HEK293 (cell line): ENCODE results near the gene ERVK3-1.

Experiments used
- CTCF ChIA-PET: fragments of 350-600 bp; formaldehyde crosslinking; extraction: SDS; loops from one replicate; lab custom pipeline; 2021; ENCODE audit warnings: antibody characterized with exemption; lab: Yijun Ruan, JAX
- POLR2A ChIA-PET: fragments of 300-600 bp; formaldehyde crosslinking; extraction: SDS; loops from one replicate; lab custom pipeline; 2020; ENCODE audit warnings: antibody characterized with exemption, inconsistent platforms; lab: Yijun Ruan, JAX
- H3K27ac ChIP-seq: fragments of 200-500 bp; sonication (Bioruptor generic); 2 replicates; pipeline ENCODE4 v1.5.1; 2014; ENCODE audit warnings: low read depth, low read length, control low read depth, inconsistent platforms; ENCODE audit errors: extremely low read depth
- H3K36me3 ChIP-seq, 2 experiments: fragments of 200-500 bp in 1 of 2; sonication (Bioruptor generic) in 1 of 2; 1 replicate in 1 of 2; 2 replicates in 1 of 2; pipeline ENCODE4 v1.5.1; 2014 to 2017; ENCODE audit warnings: inconsistent platforms in 2 of 2, low read length in 2 of 2; ENCODE audit not compliant: control insufficient read depth in 2 of 2, insufficient read depth in 1 of 2
- H3K4me1 ChIP-seq: fragments of 200-500 bp; sonication (Bioruptor generic); 2 replicates; pipeline ENCODE4 v1.5.1; 2014; ENCODE audit warnings: mild to moderate bottlenecking, low read length, inconsistent platforms; ENCODE audit not compliant: control insufficient read depth, insufficient read depth
- H3K4me3 ChIP-seq: 2 replicates; pipeline ENCODE4 v1.5.1; 2011; ENCODE audit warnings: low read depth, mild to moderate bottlenecking, control low read depth, low read length, moderate library complexity
- H3K9me3 ChIP-seq: fragments of 200-500 bp; sonication (Bioruptor generic); 2 replicates; pipeline ENCODE4 v1.5.1; 2014; ENCODE audit warnings: low read depth, low read length, inconsistent platforms; ENCODE audit not compliant: control insufficient read depth, insufficient read depth
- GFI1B ChIP-seq: fragments of 450-650 bp; formaldehyde crosslinking; IDR thresholded peaks from 2 replicates; pipeline ENCODE4 v1.5.1; 2016; ENCODE audit warnings: missing biosample characterization, missing genetic modification characterization
- GLIS1 ChIP-seq: fragments of 450-650 bp; formaldehyde crosslinking; IDR thresholded peaks from 2 replicates; pipeline ENCODE4 v1.5.1; 2016; ENCODE audit warnings: missing biosample characterization, missing genetic modification characterization
- MYNN ChIP-seq: fragments of 450-650 bp; formaldehyde crosslinking; IDR thresholded peaks from 2 replicates; pipeline ENCODE4 v1.5.1; 2016; ENCODE audit warnings: missing biosample characterization, missing genetic modification characterization, borderline replicate concordance
- ZBTB20 ChIP-seq: fragments of 450-650 bp; formaldehyde crosslinking; IDR thresholded peaks from 2 replicates; pipeline ENCODE4 v1.5.1; 2016; ENCODE audit warnings: missing biosample characterization, missing genetic modification characterization
- ZFP3 ChIP-seq: fragments of 450-650 bp; formaldehyde crosslinking; IDR thresholded peaks from 2 replicates; pipeline ENCODE4 v1.5.1; 2016; ENCODE audit warnings: low read depth, missing biosample characterization, missing genetic modification characterization
- ZFP69B ChIP-seq: fragments of 450-650 bp; formaldehyde crosslinking; IDR thresholded peaks from 2 replicates; pipeline ENCODE4 v1.5.1; 2016; ENCODE audit warnings: missing biosample characterization, missing genetic modification characterization
- ZNF121 ChIP-seq: fragments of 450-650 bp; formaldehyde crosslinking; IDR thresholded peaks from 2 replicates; pipeline ENCODE4 v1.5.1; 2016; ENCODE audit warnings: missing biosample characterization, missing genetic modification characterization
- ZNF138 ChIP-seq: fragments of 450-650 bp; formaldehyde crosslinking; IDR thresholded peaks from 2 replicates; pipeline ENCODE4 v1.5.1; 2016; ENCODE audit warnings: missing biosample characterization, missing genetic modification characterization, borderline replicate concordance
- ZNF18 ChIP-seq: fragments of 450-650 bp; formaldehyde crosslinking; IDR thresholded peaks from 2 replicates; pipeline ENCODE4 v1.5.1; 2016; ENCODE audit warnings: missing biosample characterization, missing genetic modification characterization
- ZNF221 ChIP-seq: fragments of 450-650 bp; formaldehyde crosslinking; IDR thresholded peaks from 2 replicates; pipeline ENCODE4 v1.5.1; 2017; ENCODE audit warnings: missing biosample characterization, missing genetic modification characterization, borderline replicate concordance
- ZNF280D ChIP-seq: fragments of 450-650 bp; formaldehyde crosslinking; IDR thresholded peaks from 2 replicates; pipeline ENCODE4 v1.5.1; 2016; ENCODE audit warnings: missing biosample characterization, missing genetic modification characterization
- ZNF48 ChIP-seq: fragments of 450-650 bp; formaldehyde crosslinking; IDR thresholded peaks from 2 replicates; pipeline ENCODE4 v1.5.1; 2016; ENCODE audit warnings: missing biosample characterization, missing genetic modification characterization
- ZNF510 ChIP-seq: fragments of 450-650 bp; formaldehyde crosslinking; IDR thresholded peaks from 2 replicates; pipeline ENCODE4 v1.5.1; 2018; ENCODE audit warnings: mild to moderate bottlenecking, missing genetic modification characterization, missing biosample characterization; ENCODE audit not compliant: insufficient replicate concordance
- ZNF623 ChIP-seq: fragments of 450-650 bp; formaldehyde crosslinking; IDR thresholded peaks from 2 replicates; pipeline ENCODE4 v1.5.1; 2016; ENCODE audit warnings: missing biosample characterization, missing genetic modification characterization
- ZNF624 ChIP-seq: fragments of 450-650 bp; formaldehyde crosslinking; IDR thresholded peaks from 2 replicates; pipeline ENCODE4 v1.5.1; 2017; ENCODE audit warnings: missing biosample characterization, missing genetic modification characterization
- ZNF626 ChIP-seq: fragments of 450-650 bp; sonication (Bioruptor Pico); formaldehyde crosslinking; IDR thresholded peaks from 2 replicates; pipeline ENCODE4 v1.5.1; 2018; ENCODE audit warnings: missing biosample characterization, missing genetic modification characterization, inconsistent platforms
- ZNF664 ChIP-seq: fragments of 450-650 bp; formaldehyde crosslinking; IDR thresholded peaks from 2 replicates; pipeline ENCODE4 v1.5.1; 2016; ENCODE audit warnings: missing biosample characterization, missing genetic modification characterization
- ZNF677 ChIP-seq: fragments of 450-650 bp; IDR thresholded peaks from 2 replicates; pipeline ENCODE4 v1.5.0; 2018; ENCODE audit warnings: missing biosample characterization, mild to moderate bottlenecking, missing genetic modification characterization, moderate library complexity
- ZNF692 ChIP-seq: fragments of 450-650 bp; formaldehyde crosslinking; IDR thresholded peaks from 2 replicates; pipeline ENCODE4 v1.5.1; 2016; ENCODE audit warnings: missing biosample characterization, missing genetic modification characterization
- TF ChIP-seq, protein P1 (sequence below): fragments of 450-650 bp; formaldehyde crosslinking; IDR thresholded peaks from 2 replicates; pipeline ENCODE4 v1.5.1; 2016; ENCODE audit warnings: missing biosample characterization, missing genetic modification characterization, borderline replicate concordance
- TF ChIP-seq, protein P2 (sequence below): fragments of 450-650 bp; formaldehyde crosslinking; IDR thresholded peaks from 2 replicates; pipeline ENCODE4 v1.5.0; 2017; ENCODE audit warnings: missing biosample characterization, missing genetic modification characterization, borderline replicate concordance
- TF ChIP-seq, protein P3 (sequence below): fragments of 450-650 bp; formaldehyde crosslinking; IDR thresholded peaks from 2 replicates; pipeline ENCODE4 v1.5.1; 2016; ENCODE audit warnings: missing biosample characterization, missing genetic modification characterization, borderline replicate concordance
- TF ChIP-seq, protein P4 (sequence below): fragments of 450-650 bp; formaldehyde crosslinking; IDR thresholded peaks from 2 replicates; pipeline ENCODE4 v1.5.1; 2016; ENCODE audit warnings: missing biosample characterization, missing genetic modification characterization

Gene ERVK3-1

GRCh38 chr19:58278541-58279041 lies 26.6 kb upstream of the ERVK3-1 start, which contains the start of gene ZNF8:
TSS of gene ZNF8 (plus strand) at chr19:58278955. CDS start at chr19:58279082, 127 bp downstream.
- CTCF ChIA-PET = no interaction called here
- TF ChIP-seq, protein P1, sequence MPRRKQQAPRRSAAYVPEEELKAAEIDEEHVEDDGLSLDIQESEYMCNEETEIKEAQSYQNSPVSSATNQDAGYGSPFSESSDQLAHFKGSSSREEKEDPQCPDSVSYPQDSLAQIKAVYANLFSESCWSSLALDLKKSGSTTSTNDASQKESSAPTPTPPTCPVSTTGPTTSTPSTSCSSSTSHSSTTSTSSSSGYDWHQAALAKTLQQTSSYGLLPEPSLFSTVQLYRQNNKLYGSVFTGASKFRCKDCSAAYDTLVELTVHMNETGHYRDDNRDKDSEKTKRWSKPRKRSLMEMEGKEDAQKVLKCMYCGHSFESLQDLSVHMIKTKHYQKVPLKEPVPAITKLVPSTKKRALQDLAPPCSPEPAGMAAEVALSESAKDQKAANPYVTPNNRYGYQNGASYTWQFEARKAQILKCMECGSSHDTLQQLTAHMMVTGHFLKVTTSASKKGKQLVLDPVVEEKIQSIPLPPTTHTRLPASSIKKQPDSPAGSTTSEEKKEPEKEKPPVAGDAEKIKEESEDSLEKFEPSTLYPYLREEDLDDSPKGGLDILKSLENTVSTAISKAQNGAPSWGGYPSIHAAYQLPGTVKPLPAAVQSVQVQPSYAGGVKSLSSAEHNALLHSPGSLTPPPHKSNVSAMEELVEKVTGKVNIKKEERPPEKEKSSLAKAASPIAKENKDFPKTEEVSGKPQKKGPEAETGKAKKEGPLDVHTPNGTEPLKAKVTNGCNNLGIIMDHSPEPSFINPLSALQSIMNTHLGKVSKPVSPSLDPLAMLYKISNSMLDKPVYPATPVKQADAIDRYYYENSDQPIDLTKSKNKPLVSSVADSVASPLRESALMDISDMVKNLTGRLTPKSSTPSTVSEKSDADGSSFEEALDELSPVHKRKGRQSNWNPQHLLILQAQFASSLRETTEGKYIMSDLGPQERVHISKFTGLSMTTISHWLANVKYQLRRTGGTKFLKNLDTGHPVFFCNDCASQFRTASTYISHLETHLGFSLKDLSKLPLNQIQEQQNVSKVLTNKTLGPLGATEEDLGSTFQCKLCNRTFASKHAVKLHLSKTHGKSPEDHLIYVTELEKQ (tag by site-specific recombination) = no peak
- TF ChIP-seq ZNF623 (tag by site-specific recombination) (no peak), ZNF510 (tag by site-specific recombination) (no peak), ZNF664 (no peak), GFI1B (tag by site-specific recombination) (no peak), ZNF48 (no peak), ZNF121 (no peak), ZFP3 (tag by site-specific recombination) (no peak), ZNF138 (tag by site-specific recombination) (no peak), ZNF18 (tag by site-specific recombination) (no peak), ZFP69B (peak; percentile 88), ZBTB20 (tag by site-specific recombination) (peak; percentile 63), GLIS1 (tag by site-specific recombination) (peak; percentile 68), ZNF692 (tag by site-specific recombination) (peak; percentile 75; the same call in 1 of the 2 replicates), ZNF280D (no peak), ZNF626 (tag by site-specific recombination) (no peak), MYNN (no peak), ZNF624 (tag by site-specific recombination) (no peak), ZNF221 (tag by site-specific recombination) (no peak), ZNF677 (no peak)
- TF ChIP-seq, protein P2, sequence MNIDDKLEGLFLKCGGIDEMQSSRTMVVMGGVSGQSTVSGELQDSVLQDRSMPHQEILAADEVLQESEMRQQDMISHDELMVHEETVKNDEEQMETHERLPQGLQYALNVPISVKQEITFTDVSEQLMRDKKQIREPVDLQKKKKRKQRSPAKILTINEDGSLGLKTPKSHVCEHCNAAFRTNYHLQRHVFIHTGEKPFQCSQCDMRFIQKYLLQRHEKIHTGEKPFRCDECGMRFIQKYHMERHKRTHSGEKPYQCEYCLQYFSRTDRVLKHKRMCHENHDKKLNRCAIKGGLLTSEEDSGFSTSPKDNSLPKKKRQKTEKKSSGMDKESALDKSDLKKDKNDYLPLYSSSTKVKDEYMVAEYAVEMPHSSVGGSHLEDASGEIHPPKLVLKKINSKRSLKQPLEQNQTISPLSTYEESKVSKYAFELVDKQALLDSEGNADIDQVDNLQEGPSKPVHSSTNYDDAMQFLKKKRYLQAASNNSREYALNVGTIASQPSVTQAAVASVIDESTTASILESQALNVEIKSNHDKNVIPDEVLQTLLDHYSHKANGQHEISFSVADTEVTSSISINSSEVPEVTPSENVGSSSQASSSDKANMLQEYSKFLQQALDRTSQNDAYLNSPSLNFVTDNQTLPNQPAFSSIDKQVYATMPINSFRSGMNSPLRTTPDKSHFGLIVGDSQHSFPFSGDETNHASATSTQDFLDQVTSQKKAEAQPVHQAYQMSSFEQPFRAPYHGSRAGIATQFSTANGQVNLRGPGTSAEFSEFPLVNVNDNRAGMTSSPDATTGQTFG (tag by site-specific recombination) = no peak
- TF ChIP-seq, protein P3, sequence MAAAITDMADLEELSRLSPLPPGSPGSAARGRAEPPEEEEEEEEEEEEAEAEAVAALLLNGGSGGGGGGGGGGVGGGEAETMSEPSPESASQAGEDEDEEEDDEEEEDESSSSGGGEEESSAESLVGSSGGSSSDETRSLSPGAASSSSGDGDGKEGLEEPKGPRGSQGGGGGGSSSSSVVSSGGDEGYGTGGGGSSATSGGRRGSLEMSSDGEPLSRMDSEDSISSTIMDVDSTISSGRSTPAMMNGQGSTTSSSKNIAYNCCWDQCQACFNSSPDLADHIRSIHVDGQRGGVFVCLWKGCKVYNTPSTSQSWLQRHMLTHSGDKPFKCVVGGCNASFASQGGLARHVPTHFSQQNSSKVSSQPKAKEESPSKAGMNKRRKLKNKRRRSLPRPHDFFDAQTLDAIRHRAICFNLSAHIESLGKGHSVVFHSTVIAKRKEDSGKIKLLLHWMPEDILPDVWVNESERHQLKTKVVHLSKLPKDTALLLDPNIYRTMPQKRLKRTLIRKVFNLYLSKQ (tag by site-specific recombination) = no peak
- TF ChIP-seq, protein P4, sequence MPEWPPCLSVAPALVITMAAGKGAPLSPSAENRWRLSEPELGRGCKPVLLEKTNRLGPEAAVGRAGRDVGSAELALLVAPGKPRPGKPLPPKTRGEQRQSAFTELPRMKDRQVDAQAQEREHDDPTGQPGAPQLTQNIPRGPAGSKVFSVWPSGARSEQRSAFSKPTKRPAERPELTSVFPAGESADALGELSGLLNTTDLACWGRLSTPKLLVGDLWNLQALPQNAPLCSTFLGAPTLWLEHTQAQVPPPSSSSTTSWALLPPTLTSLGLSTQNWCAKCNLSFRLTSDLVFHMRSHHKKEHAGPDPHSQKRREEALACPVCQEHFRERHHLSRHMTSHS (tag by site-specific recombination) = no peak

More at GRCh38 chr19:58278541-58279041, 26.6 kb upstream of the ERVK3-1 start, which contains the start of gene ZNF8:
- Histone ChIP-seq H3K4me3 (peak within 1 kb of the TSS; percentile 87), H3K36me3 (peaks cover 43 to 49% of the 10 kb centered on the region in 2 experiments), H3K27ac (peak within 1 kb of the TSS; percentile 82), H3K4me1 (no peaks in the 10 kb centered on the region), H3K9me3 (no peaks in the 10 kb centered on the region)
- POLR2A ChIA-PET = interaction anchor here (0.6 to 2.1 kb wide), 18 partner anchors 9 to 265 kb away, joined by 3 to 13 read pairs (median 6); partner anchors contain the start of genes ERVK3-1, TRIM28, ZBTB45 and ZNF497
